ENCODE results near the gene FILIP1L. TPM values are rescaled to one million over a fixed set of nuclear protein-coding genes. Genes with fewer than 3 reads are reported as not detected.

Gene FILIP1L
- total RNA-seq, 2 donors from 2014 or later, result 370 to 630 TPM

DNA sequence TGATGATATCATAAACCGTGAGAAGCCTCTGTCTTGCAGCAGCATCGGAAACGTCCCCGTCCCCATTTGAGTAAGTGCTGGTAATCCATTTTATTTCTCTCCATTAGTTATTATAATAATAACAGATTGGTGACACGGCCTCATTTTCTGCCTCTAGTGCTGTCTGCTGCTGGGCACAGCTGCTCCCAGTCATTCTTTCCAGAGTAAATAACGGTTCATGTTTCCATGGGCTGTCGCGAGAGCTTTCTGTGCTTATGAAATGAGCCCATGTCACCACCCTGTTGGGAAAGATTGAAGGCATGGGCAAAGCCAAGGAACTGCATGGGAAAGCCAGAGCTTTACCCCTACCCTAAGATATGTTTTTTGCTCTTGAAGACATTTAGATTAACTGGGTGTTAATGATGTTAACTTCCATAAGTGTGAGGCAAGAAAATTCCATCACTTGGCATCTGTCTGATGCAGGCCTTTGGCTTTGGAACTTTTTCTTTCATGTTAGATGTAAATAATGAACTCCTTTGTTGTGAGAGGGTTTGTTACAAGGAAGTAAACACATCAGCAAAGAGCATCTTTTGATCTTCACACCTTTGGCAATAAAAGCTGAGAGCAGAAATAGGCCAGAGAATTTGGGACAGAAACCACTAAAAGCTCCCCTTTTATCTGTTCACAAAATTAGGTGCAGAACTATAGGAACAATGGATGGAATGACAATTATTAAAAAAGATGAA lies 141.8 kb downstream of the FILIP1L start:
- intact Hi-C loops (cut with DNase I), result no loop called here
- DNase-seq (ENCODE audit: low spot score), result no peak

DNA sequence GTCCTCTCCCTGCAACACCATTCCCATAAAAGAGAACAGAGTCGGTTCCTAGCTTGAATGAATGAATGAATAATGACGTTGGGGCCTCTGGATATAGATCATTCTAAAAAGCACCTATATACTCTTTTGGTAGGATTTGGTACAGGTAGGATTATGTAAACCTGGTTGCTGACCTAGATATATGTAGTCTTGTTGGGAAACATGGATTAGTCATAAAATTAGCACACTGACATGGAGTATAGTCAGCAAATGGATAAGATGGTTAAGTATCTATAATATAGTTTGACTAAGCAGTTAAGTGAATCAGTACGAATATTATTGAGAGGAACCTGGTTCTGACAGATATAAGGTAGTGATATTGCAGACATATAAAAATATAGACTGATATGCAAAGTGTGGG lies 142.5 kb downstream of the FILIP1L start:
- intact Hi-C loops (cut with DNase I), result no loop called here

DNA sequence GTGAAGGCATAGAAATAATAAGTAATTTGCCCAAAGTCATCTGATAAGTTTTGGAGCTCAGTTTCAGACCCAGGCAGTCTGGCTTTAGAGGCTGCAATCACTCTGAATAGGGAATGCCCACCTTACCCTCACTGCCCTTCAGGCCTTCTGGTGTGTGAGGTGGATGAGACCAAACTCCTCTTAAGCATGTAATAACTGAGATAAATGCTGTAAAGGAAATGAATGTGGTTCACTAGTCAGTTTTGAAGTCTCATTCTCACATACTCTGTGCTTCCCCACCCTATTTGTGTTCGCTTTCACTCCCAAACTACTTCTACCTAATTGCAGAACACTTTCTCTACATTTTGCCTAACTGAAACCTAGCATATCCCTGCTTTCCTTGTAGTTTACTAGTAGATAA lies 144.1 kb downstream of the FILIP1L start:
- DNase-seq (ENCODE audit: low spot score), result no peak
- intact Hi-C loops (cut with DNase I), result no loop called here

More for the DNA sequence above, 142.5 kb downstream of the FILIP1L start:
- no peak for DNase-seq (ENCODE audit: low spot score)

DNA sequence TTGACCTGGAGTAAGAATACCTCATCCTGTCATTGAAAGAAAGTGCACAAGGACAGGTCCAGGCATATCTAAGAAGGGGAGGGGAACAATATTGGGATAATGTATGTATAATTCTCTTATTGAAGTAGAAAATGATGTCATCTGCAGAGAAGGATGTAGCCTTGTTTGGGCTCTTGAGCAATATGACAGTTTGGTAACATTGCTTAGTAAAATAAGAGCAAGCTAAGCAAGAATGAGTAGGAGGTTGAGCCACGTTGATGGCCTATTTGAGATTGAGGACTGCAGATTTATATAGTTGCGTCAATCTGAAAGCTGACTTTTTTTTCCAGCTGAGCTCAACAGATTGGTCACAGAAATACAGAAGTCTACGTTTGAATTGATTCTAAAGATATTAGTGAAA lies 145.2 kb downstream of the FILIP1L start:
- intact Hi-C loops (cut with DNase I), result loop anchor here (10.0 kb wide), 2 partner anchors 56 to 186 kb away; no protein-coding TSS in a partner anchor

DNA sequence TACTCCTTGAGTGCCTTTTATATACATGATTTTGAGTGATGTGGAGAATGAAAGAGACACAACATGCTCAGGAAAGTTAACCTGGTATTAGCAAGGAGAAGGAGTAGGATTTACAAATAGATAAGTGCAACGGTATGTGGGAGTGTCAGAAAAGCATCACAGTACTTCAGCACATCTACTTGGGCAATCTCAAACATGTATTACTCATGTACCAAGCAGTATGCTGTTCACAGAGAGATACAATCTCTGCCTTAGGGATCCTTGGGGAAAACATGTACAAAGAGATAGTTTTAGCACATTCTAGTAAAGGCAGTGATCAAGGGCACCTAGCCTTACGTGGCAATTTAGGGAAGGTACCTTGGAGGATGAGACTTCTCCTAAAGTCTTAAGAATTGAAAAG lies 146.5 kb downstream of the FILIP1L start:
- no peak for DNase-seq (ENCODE audit: low spot score)
- intact Hi-C loops (cut with DNase I), result loop anchor here (10.0 kb wide), 2 partner anchors 57 to 187 kb away; no protein-coding TSS in a partner anchor

More for the DNA sequence above, 145.2 kb downstream of the FILIP1L start:
- DNase-seq (ENCODE audit: low spot score), result no peak

DNA sequence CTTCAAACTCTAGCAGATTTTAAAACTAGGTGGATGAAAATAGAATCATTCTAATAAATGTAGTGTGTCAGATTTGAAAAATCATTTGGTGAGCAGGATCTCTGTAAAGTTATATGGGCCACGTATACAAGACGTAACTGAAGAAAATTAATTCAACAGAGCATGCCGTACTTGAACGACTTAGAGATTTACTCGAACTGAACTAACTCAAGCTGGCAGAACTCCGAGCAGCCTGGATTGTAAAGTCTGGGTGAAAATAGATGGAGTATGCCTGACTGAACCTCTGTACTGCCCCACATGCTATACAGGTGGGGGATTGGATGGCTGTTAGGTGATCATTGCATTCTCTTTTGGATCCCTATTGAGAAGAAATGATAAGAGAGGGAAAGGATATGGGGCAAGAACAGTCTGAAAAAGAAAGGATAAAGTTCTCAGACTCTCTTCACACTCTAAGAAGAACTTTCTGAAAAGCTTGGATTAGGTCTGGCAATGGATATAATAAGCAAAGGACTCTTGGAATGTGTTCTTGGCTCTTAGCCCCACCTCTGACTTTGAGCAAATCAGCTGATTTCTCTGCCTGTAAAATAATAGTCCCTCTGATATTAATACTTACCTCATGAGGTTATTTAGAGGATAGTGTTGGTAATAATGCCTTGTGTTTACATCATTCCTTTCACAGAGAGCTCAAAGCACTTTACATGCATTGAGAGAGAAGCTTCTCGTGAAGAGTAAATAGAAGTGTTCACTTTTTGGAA lies 147.5 kb downstream of the FILIP1L start:
- intact Hi-C loops (cut with DNase I), result loop anchor here (10.0 kb wide), 2 partner anchors 58 to 188 kb away; no protein-coding TSS in a partner anchor
- no peak for DNase-seq (ENCODE audit: low spot score)

DNA sequence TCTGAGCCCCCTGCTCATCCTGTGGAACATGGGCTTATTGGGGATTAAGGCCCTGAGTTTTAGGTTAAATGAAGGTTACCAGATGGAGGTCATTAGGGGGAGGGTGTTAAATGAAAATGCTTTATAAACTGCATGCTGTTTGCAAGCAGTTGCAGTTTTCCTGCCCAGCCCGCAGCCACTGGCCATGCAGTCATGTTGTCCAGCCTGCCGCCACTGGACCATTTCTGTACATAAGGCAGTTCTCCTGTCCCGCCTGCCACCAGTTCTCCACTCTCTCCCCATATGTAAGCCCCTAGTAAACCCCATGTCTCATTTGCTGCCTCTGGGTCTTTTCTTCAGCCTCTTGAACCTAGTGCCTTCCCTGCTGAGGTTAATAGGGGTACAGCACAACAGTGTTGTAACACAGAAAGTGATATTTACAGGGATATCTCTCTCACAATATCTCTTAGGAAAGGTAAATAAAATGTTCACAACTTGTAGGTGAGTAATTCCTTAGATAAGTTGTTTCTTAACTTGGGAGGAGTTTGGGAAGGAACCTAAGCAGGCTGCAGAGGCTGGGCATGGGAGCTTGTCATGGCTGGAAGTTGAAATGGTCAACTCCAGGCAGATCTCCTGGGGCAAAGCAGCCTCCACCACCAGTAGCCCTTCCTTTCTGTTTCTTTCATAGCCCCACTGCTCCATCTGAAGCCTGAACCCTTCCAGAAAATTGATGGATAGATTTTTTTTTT lies 148.5 kb downstream of the FILIP1L start:
- DNase-seq (ENCODE audit: low spot score), result no peak
- intact Hi-C loops (cut with DNase I), result loop anchor here (10.0 kb wide), 2 partner anchors 59 to 189 kb away; no protein-coding TSS in a partner anchor

DNA sequence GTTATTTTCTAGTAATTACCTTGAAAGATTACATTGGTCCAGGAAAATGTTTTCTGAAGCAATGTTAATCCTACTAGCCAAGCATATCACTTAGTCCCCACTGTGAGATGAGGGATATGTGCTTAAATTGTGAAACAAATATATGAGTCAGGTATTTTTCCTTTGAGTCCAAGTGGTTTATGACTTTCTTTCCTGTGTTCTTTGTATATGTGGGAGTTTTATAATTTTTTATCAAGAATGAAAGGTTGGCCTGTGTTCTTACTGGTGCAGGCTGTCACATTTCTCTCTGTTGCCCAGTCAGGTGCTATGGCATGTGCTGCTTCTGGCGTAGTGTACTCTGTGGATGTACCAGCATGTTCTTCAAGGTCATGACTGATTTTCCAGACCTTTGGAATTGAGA lies 149.2 kb downstream of the FILIP1L start:
- no peak for DNase-seq (ENCODE audit: low spot score)
- intact Hi-C loops (cut with DNase I), result loop anchor here (10.0 kb wide), 2 partner anchors 60 to 190 kb away; no protein-coding TSS in a partner anchor

DNA sequence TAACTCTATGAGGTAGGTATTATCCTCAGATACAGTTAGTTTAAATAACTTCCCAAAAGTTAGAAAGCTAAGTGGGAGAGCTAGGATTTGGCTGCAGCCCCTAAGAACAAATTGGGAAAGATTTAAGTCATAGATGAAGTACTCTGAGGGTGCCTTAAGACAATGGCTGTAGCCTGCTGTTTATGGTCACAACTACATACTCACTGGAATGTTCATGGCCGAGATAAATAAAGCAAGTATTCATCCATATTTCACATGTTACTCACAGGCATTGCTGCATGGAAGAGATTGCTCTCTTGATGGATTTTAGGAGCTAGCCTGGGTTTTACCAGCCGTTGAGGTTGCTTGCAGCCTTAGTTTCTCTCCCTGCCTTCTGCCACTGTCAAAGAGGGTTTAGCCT lies 151.6 kb downstream of the FILIP1L start:
- intact Hi-C loops (cut with DNase I), result loop anchor here (10.0 kb wide), 2 partner anchors 62 to 192 kb away; no protein-coding TSS in a partner anchor
- no peak for DNase-seq (ENCODE audit: low spot score)

DNA sequence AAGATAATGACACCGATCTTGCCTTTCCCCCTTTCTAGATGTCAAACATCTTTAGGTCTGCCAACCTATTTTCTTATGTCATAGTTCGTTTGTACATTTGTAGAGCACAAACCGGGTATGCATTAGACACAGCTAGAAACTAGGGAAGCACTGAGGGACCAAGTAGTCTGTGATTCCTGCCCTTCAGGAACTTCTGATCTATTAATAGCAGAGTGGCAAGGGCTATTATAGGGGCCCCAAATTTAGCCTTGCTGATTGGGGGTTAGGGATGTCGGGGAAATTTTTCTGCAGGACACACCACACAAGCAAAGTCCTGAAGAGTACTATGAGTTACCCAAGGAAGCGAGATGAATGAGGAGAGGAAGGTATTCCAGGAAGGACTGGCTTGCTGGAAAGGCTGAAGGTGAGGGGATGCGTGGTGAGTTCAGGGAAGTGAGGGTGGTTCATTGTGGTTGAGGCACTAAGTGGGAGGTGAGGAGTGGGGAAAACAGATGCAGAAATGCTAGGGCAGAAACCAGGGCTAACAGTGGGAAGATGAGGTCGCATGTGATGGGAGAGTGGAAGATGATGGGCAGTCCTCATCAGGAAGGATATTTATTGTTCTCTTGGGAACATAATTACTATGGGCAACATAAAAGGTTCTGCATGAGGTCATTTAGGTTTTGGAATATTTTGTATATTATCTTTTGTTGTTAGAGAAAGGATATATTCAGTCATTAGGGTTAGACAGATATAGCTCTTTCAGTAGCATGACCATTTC lies 152.4 kb downstream of the FILIP1L start:
- intact Hi-C loops (cut with DNase I), result loop anchor here (2.0 to 10.0 kb wide), 3 partner anchors 17 to 193 kb away; no protein-coding TSS in a partner anchor
- DNase-seq (ENCODE audit: low spot score), result no peak

DNA sequence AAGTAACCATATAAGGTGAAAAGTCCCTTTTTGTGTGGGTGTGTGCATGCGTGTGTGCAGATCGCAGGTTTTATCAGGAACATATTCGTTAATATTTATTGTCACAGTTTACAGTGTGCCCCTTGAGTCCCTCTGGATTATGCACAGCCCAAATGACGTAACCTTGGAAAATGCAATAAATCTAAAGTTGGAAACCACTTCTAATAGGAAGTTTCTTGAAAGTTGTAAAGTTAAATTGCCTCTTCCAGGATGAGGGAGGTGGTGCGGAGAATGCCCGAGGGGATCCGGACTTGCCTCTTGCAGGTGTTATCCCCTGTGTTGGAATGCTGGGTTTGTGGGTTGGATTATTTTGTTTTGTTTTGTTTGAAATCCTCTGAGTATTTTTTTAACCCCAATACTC lies 153.4 kb downstream of the FILIP1L start:
- intact Hi-C loops (cut with DNase I), result loop anchor here (2.0 to 10.0 kb wide), 3 partner anchors 16 to 194 kb away; no protein-coding TSS in a partner anchor
- DNase-seq (ENCODE audit: low spot score), result no peak

DNA sequence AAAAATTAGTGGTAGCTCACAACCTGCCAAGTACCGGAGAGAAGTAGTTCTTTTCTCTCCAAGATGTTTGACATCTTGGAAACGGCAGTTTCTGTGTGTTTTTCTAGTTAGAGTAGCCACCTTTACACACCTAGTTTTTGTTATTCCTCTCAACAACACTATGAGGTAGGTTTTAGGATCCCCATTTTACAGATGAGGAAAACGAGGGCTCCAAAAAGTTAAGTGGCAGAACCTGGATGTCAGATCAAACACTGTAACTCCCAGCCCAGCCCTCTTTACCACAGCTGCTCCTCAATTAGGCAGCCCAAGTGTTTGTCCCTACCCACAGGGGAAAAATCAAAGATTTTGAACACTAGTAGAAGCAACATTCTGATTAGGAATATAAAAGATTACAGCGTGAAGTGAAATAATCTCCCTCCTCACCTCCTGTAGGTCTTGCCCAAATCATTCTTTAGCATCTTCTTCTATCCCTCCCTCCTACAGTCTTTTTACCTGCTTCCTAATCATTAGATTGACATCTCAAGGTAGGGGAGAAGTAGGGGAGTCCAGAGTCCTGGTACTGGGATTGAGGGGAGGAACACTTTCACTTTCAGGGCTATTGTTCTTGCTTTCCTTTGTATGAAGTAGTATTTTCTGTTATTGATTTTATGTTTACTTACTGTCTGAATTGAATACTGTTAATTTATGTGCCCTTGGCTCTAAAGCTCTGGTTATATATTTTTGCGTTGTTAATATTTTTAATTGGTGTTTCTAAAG lies 154.0 kb downstream of the FILIP1L start:
- no peak for DNase-seq (ENCODE audit: low spot score)
- intact Hi-C loops (cut with DNase I), result loop anchor here (2.0 to 10.0 kb wide), 3 partner anchors 16 to 194 kb away; no protein-coding TSS in a partner anchor

DNA sequence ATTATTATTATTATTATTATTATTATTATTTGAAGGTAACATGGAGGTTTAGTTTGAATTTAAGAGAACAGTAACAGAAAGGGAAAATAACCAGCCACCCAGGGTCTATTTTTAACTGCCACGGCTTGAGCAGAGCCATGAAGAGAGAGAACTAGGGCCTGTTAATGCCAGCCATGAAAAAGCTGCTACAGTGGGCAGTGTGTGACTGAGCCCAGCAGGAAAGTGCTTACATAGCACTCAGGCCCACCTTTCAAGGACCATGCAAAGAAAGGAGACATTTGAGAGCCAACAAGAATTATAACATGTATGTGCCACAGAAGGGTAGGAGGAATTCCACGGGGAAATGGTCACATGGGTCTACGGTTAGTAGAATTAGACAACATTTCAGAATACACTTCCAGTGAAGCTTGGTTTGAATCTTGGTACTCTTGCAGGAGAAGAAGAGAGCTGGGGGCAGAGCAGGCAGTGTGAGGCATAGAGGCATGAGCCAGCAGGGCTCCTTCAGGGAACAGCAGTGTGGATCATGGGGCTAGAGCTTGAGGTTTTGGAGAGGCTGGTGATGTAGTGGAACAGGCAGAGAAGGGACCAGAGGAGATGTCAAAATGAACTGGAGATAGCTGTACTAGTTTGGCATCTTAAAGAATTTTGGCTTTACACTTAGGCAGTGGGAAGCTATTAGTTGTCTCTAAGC lies 155.9 kb downstream of the FILIP1L start:
- no peak for DNase-seq (ENCODE audit: low spot score)
- intact Hi-C loops (cut with DNase I), result no loop called here

DNA sequence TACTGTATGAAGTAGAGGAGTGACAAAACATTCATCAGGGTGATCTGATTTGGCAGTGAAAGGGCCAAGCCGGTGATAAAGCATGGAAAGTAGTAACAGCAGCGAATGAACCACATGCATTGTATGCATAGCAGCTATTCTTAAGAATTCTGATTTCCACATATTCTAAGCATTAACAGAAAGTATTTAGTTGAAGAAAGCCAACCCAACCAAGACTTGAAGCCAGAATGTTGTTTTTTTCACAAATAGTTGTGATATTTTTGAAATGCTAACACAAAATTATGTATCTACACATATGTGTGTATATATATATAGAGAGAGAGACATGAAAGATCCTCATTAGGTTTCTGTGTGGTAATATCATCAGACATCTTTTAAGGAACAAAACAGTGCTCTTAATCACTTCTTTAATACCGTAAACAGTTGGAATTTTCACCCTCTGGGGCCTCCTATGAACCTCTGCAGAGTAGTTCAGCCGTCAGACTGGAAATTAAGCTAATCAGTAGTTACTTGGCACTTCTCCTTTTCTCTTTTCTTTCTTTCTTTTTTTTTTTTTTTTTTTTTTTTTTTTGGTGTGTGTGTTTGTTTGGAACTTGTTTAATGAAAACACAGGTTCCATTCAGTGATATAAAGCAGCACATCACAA lies 157.0 kb downstream of the FILIP1L start:
- no peak for DNase-seq (ENCODE audit: low spot score)
- intact Hi-C loops (cut with DNase I), result no loop called here

DNA sequence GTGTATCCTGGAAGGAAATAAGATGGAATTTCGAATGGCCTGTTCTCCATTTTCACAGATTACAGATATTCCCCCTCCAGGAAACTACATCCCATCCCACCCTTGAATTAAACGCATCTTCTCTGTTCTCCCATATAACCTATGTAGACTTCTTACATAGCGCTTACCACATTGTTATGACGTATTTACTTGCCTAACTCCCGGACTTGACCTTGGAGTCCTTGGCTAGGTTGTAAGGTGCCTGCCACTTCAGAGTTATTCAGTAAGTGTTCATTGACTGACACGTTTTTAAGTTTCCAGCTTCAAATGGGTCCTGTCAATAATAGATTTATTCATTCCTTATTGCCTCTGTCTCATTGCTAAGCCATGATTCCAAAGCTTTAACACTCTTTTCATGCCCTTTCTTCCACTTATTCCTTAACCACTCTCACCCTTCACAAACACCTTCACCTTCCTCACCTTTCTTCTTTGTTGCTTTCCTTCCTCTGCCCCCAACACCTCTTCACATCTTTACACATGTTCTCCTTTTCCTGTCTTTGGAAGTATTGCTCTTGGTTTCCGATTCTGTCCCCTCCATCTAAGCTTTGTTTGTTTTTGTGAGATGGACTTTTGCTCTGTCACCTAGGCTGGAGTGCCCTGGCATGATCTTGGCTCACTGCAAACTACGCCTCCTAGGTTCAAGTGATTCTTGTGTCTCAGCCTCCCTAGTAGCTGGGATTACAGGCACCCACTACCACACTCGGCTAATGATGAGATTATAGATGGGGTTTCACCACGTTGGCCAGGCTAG lies 158.3 kb downstream of the FILIP1L start:
- intact Hi-C loops (cut with DNase I), result no loop called here
- DNase-seq (ENCODE audit: low spot score), result no peak

DNA sequence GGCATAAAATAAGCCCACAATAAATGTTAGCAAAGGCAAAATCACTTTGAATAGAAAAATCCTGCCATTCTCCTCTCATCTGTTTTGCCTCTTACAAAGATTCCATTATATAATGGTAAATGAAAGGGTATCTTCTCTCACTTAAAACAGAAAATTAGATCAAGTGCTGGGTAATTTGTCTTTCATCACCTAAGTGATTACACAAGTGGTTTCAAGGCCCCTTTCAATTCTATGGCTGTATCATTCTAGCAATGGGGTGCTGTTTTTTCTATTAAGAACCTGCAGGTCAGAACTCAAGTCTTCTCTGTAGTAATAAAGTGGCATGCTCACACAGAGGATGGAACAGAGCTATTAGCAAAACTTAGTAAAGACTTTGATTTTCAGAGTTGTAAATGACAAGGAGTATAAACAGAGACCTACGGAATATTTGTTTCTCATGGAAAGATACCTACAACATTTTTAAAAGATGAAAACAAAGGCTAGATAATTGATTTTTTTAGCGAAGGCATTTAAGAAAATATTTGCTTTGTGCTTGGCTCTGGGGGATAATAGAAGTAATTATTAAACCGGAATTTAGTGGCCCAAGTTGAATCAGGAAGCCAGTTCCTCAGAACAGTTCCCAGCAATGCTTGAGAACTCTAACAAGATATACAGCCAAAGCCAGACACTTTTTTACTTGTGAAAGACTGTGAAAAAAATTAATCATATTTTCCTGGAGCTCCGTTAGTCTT lies 159.2 kb downstream of the FILIP1L start:
- intact Hi-C loops (cut with DNase I), result no loop called here
- DNase-seq (ENCODE audit: low spot score), result no peak

All from posterior vena cava (tissue), 2 donors.